WTC11 (cell line): ENCODE measurements around the gene NKX6-2.

Experiments used
- KAT7 ChIP-seq: sonication (generic); formaldehyde crosslinking; IDR thresholded peaks from 2 replicates; pipeline ENCODE4 v1.8.1; 2023; ENCODE audit warnings: missing genetic modification reagents, mild to moderate bottlenecking, borderline replicate concordance
- MXD4 ChIP-seq: fragments of 250-450 bp; sonication (Bioruptor Pico); IDR thresholded peaks from 2 replicates; pipeline ENCODE4 v1.8.0; 2021; ENCODE audit warnings: mild to moderate bottlenecking, moderate library complexity, borderline replicate concordance
- TF ChIP-seq, protein P1 (sequence below): sonication (generic); formaldehyde crosslinking; IDR thresholded peaks from 2 replicates; pipeline ENCODE4 v1.8.0; 2022; ENCODE audit warnings: mild to moderate bottlenecking, missing genetic modification reagents
- TF ChIP-seq, protein P2 (sequence below): fragments of 200-600 bp; IDR thresholded peaks from 2 replicates; pipeline ENCODE4 v1.8.0; 2022; ENCODE audit warnings: antibody characterized with exemption
- TF ChIP-seq, protein P3 (sequence below): sonication (generic); formaldehyde crosslinking; IDR thresholded peaks from 2 replicates; pipeline ENCODE4 v1.8.1; 2023; ENCODE audit warnings: mild to moderate bottlenecking, missing genetic modification reagents, borderline replicate concordance
- TF ChIP-seq, protein P4 (sequence below): fragments of 250-450 bp; sonication (Bioruptor Pico); IDR thresholded peaks from 2 replicates; pipeline ENCODE4 v1.9.0; 2021; ENCODE audit warnings: mild to moderate bottlenecking, borderline replicate concordance
- TF ChIP-seq, protein P5 (sequence below): sonication (generic); formaldehyde crosslinking; conservative IDR thresholded peaks from 2 replicates; pipeline ENCODE4 v1.8.1; 2022; ENCODE audit warnings: mild to moderate bottlenecking, missing genetic modification reagents
- TF ChIP-seq, protein P6 (sequence below): fragments of 250-450 bp; sonication (Bioruptor Pico); IDR thresholded peaks from 2 replicates; pipeline ENCODE4 v1.9.0; 2021; ENCODE audit warnings: mild to moderate bottlenecking
- TF ChIP-seq, protein P7 (sequence below): sonication (generic); formaldehyde crosslinking; IDR thresholded peaks from 2 replicates; pipeline ENCODE4 v1.8.0; 2023; ENCODE audit warnings: mild to moderate bottlenecking, missing genetic modification reagents
- TF ChIP-seq, protein P8 (sequence below): sonication (generic); formaldehyde crosslinking; IDR thresholded peaks from 2 replicates; pipeline ENCODE4 v1.8.1; 2022; ENCODE audit warnings: low read depth, missing genetic modification reagents, borderline replicate concordance
- TF ChIP-seq, protein P9 (sequence below): sonication (generic); formaldehyde crosslinking; IDR thresholded peaks from 2 replicates; pipeline ENCODE4 v1.8.1; 2023; ENCODE audit warnings: mild to moderate bottlenecking, missing genetic modification reagents, moderate library complexity

DNA sequence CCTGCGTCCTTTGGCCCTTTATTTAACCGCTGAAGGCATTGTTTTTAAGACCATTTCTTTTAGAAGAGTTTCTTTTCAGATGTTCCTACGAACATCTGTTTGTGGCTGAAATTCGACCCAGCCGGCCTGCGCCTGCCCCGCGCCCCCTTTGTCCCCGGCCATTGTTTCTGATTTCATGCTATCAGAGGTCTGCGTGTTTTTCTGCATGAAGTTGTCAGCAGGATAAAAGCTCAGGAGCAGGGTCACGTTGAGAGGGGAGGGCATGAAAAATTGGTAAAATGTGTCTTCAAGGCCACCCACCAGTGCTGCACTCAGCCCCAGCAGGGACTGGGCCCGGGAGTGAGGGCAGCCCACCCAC lies 43.1 kb downstream of the NKX6-2 start:
- TF ChIP-seq, protein P1, sequence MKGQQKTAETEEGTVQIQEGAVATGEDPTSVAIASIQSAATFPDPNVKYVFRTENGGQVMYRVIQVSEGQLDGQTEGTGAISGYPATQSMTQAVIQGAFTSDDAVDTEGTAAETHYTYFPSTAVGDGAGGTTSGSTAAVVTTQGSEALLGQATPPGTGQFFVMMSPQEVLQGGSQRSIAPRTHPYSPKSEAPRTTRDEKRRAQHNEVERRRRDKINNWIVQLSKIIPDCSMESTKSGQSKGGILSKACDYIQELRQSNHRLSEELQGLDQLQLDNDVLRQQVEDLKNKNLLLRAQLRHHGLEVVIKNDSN (CRISPR knock-in tag), result no peak
- TF ChIP-seq, protein P2, sequence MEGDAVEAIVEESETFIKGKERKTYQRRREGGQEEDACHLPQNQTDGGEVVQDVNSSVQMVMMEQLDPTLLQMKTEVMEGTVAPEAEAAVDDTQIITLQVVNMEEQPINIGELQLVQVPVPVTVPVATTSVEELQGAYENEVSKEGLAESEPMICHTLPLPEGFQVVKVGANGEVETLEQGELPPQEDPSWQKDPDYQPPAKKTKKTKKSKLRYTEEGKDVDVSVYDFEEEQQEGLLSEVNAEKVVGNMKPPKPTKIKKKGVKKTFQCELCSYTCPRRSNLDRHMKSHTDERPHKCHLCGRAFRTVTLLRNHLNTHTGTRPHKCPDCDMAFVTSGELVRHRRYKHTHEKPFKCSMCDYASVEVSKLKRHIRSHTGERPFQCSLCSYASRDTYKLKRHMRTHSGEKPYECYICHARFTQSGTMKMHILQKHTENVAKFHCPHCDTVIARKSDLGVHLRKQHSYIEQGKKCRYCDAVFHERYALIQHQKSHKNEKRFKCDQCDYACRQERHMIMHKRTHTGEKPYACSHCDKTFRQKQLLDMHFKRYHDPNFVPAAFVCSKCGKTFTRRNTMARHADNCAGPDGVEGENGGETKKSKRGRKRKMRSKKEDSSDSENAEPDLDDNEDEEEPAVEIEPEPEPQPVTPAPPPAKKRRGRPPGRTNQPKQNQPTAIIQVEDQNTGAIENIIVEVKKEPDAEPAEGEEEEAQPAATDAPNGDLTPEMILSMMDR, result no peak
- TF ChIP-seq, protein P3, sequence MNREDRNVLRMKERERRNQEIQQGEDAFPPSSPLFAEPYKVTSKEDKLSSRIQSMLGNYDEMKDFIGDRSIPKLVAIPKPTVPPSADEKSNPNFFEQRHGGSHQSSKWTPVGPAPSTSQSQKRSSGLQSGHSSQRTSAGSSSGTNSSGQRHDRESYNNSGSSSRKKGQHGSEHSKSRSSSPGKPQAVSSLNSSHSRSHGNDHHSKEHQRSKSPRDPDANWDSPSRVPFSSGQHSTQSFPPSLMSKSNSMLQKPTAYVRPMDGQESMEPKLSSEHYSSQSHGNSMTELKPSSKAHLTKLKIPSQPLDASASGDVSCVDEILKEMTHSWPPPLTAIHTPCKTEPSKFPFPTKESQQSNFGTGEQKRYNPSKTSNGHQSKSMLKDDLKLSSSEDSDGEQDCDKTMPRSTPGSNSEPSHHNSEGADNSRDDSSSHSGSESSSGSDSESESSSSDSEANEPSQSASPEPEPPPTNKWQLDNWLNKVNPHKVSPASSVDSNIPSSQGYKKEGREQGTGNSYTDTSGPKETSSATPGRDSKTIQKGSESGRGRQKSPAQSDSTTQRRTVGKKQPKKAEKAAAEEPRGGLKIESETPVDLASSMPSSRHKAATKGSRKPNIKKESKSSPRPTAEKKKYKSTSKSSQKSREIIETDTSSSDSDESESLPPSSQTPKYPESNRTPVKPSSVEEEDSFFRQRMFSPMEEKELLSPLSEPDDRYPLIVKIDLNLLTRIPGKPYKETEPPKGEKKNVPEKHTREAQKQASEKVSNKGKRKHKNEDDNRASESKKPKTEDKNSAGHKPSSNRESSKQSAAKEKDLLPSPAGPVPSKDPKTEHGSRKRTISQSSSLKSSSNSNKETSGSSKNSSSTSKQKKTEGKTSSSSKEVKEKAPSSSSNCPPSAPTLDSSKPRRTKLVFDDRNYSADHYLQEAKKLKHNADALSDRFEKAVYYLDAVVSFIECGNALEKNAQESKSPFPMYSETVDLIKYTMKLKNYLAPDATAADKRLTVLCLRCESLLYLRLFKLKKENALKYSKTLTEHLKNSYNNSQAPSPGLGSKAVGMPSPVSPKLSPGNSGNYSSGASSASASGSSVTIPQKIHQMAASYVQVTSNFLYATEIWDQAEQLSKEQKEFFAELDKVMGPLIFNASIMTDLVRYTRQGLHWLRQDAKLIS (CRISPR knock-in tag), result no peak
- TF ChIP-seq, protein P4, sequence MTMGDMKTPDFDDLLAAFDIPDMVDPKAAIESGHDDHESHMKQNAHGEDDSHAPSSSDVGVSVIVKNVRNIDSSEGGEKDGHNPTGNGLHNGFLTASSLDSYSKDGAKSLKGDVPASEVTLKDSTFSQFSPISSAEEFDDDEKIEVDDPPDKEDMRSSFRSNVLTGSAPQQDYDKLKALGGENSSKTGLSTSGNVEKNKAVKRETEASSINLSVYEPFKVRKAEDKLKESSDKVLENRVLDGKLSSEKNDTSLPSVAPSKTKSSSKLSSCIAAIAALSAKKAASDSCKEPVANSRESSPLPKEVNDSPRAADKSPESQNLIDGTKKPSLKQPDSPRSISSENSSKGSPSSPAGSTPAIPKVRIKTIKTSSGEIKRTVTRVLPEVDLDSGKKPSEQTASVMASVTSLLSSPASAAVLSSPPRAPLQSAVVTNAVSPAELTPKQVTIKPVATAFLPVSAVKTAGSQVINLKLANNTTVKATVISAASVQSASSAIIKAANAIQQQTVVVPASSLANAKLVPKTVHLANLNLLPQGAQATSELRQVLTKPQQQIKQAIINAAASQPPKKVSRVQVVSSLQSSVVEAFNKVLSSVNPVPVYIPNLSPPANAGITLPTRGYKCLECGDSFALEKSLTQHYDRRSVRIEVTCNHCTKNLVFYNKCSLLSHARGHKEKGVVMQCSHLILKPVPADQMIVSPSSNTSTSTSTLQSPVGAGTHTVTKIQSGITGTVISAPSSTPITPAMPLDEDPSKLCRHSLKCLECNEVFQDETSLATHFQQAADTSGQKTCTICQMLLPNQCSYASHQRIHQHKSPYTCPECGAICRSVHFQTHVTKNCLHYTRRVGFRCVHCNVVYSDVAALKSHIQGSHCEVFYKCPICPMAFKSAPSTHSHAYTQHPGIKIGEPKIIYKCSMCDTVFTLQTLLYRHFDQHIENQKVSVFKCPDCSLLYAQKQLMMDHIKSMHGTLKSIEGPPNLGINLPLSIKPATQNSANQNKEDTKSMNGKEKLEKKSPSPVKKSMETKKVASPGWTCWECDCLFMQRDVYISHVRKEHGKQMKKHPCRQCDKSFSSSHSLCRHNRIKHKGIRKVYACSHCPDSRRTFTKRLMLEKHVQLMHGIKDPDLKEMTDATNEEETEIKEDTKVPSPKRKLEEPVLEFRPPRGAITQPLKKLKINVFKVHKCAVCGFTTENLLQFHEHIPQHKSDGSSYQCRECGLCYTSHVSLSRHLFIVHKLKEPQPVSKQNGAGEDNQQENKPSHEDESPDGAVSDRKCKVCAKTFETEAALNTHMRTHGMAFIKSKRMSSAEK (CRISPR knock-in tag), result no peak
- TF ChIP-seq, protein P5, sequence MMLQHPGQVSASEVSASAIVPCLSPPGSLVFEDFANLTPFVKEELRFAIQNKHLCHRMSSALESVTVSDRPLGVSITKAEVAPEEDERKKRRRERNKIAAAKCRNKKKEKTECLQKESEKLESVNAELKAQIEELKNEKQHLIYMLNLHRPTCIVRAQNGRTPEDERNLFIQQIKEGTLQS (CRISPR knock-in tag), result no peak
- TF ChIP-seq MXD4 (CRISPR knock-in tag) (no peak), KAT7 (no peak)
- TF ChIP-seq, protein P6, sequence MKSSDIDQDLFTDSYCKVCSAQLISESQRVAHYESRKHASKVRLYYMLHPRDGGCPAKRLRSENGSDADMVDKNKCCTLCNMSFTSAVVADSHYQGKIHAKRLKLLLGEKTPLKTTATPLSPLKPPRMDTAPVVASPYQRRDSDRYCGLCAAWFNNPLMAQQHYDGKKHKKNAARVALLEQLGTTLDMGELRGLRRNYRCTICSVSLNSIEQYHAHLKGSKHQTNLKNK (CRISPR knock-in tag), result no peak
- TF ChIP-seq, protein P7, sequence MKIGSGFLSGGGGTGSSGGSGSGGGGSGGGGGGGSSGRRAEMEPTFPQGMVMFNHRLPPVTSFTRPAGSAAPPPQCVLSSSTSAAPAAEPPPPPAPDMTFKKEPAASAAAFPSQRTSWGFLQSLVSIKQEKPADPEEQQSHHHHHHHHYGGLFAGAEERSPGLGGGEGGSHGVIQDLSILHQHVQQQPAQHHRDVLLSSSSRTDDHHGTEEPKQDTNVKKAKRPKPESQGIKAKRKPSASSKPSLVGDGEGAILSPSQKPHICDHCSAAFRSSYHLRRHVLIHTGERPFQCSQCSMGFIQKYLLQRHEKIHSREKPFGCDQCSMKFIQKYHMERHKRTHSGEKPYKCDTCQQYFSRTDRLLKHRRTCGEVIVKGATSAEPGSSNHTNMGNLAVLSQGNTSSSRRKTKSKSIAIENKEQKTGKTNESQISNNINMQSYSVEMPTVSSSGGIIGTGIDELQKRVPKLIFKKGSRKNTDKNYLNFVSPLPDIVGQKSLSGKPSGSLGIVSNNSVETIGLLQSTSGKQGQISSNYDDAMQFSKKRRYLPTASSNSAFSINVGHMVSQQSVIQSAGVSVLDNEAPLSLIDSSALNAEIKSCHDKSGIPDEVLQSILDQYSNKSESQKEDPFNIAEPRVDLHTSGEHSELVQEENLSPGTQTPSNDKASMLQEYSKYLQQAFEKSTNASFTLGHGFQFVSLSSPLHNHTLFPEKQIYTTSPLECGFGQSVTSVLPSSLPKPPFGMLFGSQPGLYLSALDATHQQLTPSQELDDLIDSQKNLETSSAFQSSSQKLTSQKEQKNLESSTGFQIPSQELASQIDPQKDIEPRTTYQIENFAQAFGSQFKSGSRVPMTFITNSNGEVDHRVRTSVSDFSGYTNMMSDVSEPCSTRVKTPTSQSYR (CRISPR knock-in tag), result no peak
- TF ChIP-seq, protein P8, sequence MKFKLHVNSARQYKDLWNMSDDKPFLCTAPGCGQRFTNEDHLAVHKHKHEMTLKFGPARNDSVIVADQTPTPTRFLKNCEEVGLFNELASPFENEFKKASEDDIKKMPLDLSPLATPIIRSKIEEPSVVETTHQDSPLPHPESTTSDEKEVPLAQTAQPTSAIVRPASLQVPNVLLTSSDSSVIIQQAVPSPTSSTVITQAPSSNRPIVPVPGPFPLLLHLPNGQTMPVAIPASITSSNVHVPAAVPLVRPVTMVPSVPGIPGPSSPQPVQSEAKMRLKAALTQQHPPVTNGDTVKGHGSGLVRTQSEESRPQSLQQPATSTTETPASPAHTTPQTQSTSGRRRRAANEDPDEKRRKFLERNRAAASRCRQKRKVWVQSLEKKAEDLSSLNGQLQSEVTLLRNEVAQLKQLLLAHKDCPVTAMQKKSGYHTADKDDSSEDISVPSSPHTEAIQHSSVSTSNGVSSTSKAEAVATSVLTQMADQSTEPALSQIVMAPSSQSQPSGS, result no peak
- TF ChIP-seq, protein P9, sequence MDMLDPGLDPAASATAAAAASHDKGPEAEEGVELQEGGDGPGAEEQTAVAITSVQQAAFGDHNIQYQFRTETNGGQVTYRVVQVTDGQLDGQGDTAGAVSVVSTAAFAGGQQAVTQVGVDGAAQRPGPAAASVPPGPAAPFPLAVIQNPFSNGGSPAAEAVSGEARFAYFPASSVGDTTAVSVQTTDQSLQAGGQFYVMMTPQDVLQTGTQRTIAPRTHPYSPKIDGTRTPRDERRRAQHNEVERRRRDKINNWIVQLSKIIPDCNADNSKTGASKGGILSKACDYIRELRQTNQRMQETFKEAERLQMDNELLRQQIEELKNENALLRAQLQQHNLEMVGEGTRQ (CRISPR knock-in tag), result no peak
